Right lobe of liver (tissue), 4 donors: ENCODE results near the gene ATP11B.

Source experiments
- CTCF ChIP-seq, 4 donors: fragments of 200-600 bp in 3 of 4; fragments of 450-650 bp in 1 of 4; IDR thresholded peaks; one replicate each; pipeline versions ENCODE4 v1.5.1 to v1.8.0; 2016 to 2022; ENCODE audit warnings: antibody characterized with exemption in 4 of 4, mild to moderate bottlenecking in 2 of 4
- POLR2A ChIP-seq: fragments of 450-650 bp; IDR thresholded peaks from one replicate; pipeline ENCODE4 v1.6.1; 2017; ENCODE audit warnings: antibody characterized with exemption, mild to moderate bottlenecking
- donor health status: DM: no; HTN: no; CAD: no.
- donor health status: DM: no; HTN: no; CAD: no.
- donor health status: DM: no; HTN: yes; CAD: no.

GRCh38 chr3:182797876-182798275, 4.6 kb downstream of the ATP11B start:
- TF ChIP-seq CTCF (IDR thresholded peaks at IDR 0.05): no peak
- TF ChIP-seq POLR2A: no peak
